GM21619 (cell line): ENCODE data around the gene NTN1.

ENCODE experiments used
- ATAC-seq: cut with Tn5 transposase; IDR thresholded peaks from one replicate; pipeline ENCODE4 v1.9.1; 2021; ENCODE audit not compliant: unreplicated experiment

NTN1 gene

DNA sequence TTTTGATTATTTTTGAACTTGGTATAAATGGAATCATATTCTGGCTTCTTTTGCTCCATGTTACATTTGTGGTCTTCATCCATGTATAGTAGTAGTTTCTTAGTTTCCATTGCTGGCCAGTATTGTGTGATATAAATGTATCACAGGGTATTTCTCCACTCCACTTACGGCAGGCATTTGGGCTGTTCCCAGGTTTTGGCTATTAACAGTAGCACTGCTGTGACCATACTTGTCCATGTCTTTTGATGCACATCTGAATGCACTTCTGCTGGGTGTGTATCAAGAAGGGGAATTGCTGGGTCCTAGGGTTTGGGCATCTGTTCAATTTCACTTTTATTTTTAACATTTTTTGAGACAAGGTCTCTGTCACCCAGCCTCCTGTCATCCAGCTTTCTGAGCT, 13.9 kb downstream of the NTN1 start:
- no peak for ATAC-seq

DNA sequence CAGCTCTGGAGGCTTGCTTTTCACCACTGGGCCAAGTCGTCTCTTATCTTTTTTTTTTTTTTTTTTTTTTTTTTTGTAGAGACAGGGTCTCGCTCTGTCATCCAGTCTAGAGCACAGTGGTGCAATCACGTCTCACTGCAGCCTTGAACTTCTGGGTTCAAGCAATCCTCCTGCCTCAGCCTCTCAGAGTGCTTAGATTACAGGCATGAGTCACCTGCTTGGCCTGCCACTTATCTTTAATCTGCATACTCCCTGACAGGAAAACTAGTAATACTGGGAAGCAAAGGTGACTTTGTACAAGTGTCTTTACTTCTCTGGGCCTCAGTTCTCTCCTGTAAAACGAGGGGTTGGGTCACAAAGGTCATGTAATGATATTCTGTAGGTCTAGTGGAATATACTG, 15.0 kb downstream of the NTN1 start:
- no peak for ATAC-seq

DNA sequence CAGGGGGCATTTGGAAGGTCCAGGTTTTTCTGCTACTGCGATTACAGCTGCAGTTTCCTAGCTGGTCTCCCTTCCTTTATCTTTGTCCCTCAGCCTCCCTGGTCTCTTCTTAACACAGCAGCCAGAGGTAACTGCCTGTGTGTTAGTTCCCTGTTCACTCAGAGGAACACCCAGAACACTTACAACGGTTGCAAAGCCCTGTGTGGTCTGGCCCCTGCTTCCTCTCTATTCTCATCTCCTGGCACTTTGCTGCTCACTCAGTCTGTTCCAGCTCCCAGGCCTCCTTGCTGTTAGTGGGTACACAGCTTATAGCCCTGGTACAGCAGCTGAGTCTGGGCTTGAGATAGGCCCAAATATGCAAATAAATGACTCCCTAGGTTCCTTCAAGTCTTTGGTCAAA, 16.4 kb downstream of the NTN1 start:
- ATAC-seq, result no peak

- no peak for ATAC-seq
Observed at GRCh38 chr17:9038380-9038779, 17.1 kb downstream of the NTN1 start.

DNA sequence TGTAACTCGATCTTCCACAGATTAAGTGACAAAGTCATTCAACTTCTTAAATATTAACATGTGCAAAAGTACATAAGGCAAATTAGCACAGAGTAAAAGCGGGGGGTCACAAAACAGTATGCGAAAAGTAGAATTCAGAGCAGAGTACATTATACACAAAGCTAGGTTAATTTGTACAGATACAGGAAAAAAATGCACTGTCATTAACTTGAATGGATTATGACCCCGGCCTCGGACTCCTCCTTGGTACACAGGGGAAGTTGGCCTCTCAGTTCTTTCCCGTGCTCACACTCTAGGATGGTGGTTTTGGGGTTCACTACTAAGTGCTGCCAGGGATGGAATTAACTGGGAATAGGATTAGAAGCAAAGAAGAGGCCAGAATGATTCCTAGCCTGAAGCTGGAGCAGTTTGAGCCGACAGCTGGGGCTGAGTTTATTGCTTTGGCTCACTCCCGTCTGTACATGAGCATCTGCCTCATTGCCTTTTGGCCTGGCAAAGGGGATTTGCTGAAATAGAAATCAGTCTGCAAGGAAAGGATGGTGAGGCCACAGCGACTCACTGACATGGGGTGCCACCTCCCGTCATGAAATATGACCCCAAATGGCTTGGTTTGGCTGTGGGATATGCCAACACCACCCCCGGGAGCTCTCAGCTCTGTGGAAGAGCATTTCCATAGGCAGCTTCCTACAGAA, 23.6 kb downstream of the NTN1 start:
- ATAC-seq, result no peak

DNA sequence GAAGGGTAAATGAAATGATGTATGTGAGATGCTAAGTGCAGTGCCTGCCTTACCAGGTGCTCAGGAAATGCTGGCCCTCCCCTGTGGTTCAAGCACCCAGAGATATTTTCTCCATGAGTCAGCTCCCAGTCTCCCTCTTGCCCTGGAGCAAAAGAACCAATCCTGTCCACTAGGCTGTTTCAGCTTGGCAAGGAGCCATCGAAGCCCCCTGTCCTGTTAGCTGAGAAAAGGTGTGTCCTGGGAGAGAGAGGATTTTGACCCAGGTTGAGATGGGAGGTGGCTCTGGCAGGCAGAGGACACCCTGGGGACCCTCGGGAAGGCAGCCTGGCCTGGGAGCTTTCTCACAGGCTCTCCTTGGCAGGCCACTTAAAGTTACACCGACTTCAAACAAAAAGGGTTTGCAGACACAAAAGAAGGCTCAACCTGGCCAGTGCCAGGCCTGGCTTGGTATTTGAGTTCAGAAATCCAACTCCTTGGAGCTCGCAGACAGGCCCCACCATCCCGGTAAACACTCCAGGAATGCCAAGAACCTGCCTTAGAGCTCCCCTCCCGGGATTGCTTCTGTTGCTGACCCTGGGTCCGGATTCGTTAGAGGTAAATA, 29.6 kb downstream of the NTN1 start:
- no peak for ATAC-seq

GRCh38 chr17:9051561-9051960, 30.3 kb downstream of the NTN1 start:
- no peak for ATAC-seq

GRCh38 chr17:9052921-9053320, 31.6 kb downstream of the NTN1 start:
- no peak for ATAC-seq

GRCh38 chr17:9053406-9053805, 32.1 kb downstream of the NTN1 start:
- no peak for ATAC-seq

- no peak for ATAC-seq
Observed at GRCh38 chr17:9054126-9054975, 33.0 kb downstream of the NTN1 start.

GRCh38 chr17:9055281-9055680, 34.0 kb downstream of the NTN1 start:
- no peak for ATAC-seq

DNA sequence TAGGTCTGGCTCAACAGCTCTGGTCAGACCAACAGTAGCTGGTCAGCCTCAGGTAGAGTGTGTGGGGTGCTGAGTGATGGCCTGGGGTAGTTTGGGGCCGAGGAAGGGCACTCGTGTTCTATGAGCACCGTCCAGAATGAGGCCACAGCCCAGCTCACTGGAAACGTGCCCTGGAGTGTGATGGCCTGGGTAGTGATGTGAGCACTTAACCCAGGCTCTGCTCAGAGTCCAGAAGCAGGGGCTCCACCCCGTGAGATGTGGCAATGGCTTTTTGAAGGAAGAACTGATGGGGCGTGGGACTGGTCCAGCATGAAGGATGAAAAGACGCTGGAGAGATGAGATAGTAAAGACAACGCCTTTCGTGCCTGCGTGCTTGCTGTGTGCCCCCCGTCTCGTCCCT, 35.3 kb downstream of the NTN1 start:
- ATAC-seq, result no peak

GRCh38 chr17:9057310-9057709, 36.0 kb downstream of the NTN1 start:
- no peak for ATAC-seq

DNA sequence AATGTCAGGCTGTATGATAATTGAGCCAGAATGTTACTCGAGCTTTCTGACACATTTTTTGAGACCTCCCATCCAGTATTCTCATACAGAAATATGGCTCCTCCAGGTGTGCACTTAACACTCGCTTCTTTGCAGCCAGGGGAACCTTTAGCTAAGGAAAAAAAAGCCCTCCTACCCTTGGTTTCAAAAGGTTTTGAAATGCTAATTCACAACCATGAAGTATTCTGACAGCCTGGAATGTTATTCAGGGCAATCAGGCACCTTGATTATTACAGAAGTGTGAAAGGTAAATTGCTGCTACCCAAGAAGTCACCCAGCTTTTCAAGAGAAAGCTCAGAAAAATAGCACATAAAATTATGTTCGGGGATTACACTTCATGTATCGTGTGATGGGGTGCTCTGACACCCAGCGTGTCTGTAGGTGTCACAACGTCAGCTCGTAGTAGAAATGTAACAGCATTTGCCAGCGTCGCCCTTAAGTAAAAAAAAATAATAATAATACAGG, 41.1 kb downstream of the NTN1 start:
- no peak for ATAC-seq

- ATAC-seq, result no peak
Observed at GRCh38 chr17:9064311-9064834, 43.1 kb downstream of the NTN1 start.

GRCh38 chr17:9071016-9071415, 49.7 kb downstream of the NTN1 start:
- ATAC-seq, result no peak

DNA sequence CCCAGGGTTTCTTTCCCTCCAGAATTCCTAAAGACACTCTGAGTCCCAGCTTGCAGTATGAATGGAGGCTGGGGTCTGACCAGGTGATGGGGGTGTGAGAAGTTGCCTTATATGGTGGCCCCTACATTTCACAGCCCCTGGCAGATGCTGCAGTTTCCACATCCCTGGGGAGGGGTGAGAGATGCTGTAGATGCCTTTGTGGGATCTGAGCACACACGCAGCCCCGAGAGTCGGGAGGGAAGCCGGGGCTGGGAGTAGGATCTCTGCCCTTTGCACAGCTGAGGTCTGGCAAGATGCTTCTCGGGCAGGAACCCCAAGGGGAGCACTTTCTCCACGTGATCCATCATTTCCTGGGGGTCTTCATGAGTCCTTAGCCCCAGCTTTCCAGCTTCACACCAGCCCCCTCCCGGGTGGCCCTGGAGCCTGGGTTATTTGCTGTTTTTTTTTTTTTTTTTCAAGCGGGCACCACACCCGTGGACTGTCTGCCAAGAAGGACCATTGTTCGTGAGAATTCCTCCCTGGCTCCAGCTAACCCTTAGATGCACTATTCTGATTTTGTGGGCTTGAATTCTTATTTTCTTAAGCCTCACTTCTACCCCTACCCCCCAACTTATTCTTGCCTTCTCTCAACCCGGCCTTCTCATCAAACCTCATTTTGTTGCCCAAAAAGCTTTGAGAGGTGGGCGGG, 50.6 kb downstream of the NTN1 start:
- no peak for ATAC-seq

DNA sequence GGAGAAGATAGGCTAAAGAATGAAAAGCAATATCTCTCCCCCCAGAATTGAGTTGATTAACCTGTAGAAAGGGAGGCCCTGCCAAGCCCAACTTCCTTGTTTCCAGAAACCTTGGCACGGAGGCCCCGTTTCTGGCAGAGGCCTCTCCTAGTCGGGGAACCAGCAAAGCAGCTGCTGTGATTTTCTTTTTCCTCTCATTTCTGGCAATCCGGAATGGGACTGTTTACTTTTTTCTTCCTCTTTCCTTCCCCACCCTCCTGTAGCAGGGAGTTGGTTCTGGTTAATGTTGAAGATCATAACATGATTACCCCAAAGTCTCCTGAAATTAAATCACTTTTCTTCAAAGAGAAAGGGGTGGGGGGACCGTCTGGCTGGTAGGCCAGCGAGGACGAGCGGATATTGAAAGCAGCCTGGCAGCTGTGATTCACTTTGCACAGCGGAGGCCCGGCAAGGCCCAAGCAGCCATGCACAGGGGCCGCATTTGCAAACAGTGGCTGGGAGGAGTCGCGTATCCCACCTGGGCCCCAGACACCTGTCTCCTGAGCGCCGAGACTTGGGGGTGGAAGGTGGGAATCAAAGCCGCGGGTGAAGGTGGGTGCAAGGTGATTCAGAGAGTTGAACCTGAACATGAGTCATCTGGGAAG, 51.5 kb downstream of the NTN1 start:
- no peak for ATAC-seq

- ATAC-seq, result no peak
Observed at GRCh38 chr17:9074131-9074530, 52.8 kb downstream of the NTN1 start.

DNA sequence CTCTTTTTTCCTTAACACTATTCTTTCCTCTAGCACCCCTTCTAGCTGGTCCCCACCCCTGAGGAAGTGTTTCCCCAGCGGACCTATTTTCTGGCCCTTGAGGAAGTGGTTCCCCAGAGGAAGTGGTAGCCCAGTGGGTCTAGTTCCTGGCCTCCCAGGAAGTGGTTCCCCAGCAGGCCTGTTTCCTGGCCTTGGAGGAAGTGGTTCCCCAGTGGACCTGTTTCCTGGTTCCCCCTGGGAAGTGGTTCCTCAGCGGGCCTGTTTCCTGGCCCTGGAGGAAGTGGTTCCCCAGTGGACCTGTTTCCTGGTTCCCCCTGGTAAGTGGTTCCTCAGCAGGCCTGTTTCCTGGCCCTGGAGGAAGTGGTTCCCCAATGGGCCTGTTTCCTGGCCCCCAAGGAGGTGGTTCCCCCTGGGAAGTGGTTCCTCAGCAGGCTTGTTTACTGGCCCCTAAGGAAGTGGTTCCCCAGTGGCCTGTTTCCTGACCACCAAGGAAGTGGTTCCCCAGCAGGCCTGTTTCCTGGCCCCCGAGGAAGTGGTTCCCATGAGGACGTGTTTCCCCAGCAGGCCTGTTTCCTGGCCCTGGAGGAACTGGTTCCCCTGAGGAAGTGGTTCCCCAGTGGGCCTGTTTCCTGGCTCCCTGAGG, 58.3 kb downstream of the NTN1 start:
- no peak for ATAC-seq
